Activated CD4-positive, alpha-beta T cell treated with anti-CD3 and anti-CD28 coated beads, Interleukin-2, Interleukin-4, amounts not matched to agents 100 ng/mL and 50 ng/mL, durations not matched to agents 16 hours and 8 hours (primary cell): ENCODE data around the gene COL18A1.
"Not testable (repeated sequence)": the region's sequence is repeated elsewhere in the genome, so short reads cannot be mapped to it uniquely, and the experiment has no call there.

Source experiments
- DNase-seq: peaks from one replicate; pipeline ENCODE4 v3.0.0-alpha.2; 2020; ENCODE audit warnings: low spot score

Gene COL18A1

DNA sequence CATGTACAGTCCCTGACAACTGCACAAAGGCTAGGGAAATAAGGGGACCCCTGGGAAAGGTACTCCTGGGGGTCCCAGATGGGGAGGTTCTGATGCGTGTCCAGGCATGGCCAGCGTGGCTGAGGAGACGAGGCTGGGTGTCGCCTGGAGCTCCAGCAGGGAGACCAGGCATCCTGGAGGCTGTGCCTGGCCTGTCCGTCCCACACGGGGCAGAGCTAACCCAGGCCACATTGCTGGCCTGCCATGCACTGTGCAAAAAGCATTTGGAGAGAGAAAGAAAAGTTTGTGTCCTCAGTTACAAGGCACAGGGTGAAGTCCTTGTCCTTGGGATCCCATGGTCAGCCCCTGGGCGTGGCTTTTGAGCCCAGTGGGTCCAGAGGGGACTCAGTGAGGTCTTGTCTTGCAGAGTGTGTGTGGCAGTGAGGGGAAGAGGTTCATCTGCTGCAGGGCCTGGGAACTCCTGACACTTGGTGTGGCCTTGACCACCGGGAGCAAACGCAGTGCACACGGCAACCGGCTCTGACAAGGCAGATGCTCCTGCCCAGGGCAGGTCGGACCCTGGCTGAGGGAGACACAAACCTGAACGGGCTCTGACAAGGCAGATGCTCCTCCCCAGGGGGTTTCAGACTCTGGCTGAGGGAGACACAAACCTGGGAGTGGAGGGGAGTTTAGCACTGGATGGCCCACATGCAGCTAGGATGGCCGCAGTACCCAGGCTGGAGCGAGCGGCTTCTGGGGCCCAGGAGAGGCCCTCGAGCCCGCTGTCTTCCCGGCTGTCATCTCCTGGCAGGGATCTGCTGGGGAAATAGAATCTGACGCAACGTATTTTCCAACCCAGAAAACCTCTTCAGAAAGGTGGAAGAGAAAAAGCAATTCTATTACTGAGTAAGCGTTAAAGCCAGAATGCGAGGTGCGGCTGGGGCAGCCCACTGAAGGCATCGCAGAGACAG is 37.3 kb upstream of the COL18A1 start:
- no peak for DNase-seq

DNA sequence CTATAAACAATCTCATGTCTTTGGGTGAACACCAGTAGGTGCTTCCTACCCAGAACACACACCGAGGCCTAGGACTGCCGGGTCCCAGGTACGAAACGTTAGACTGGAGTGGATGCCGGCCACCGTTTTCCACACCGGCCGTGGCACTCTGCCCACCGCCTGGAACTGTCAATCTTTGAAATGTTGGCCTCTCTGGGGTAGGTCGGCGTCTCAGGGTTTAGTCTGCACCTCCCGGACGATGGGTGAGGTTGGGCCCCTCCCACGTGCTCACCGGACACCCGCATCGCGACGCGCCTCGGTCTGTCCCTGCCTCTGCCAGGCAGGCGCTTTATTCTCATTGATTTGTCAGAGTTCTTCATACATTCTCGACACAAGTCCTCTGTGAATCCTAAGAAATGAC is 35.9 kb upstream of the COL18A1 start:
- DNase-seq = not testable (repeated sequence)

DNA sequence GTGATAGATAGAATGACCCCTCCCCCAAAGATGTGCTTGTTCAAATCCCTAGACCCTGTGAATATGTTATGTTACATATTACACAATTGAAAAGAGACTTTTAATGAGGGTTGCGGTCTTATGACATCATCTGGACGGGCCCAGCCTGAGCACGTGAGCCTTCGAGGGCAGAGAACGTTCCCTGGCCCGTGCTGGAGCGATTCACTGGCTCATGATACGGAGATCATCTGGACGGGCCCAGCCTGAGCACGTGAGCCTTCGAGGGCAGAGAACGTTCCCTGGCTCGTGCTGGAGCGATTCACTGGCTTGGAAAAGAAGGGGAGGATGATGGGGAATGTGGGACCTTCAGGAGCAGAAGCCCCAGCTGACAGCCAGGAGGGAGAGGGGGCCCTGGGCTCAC is 34.4 kb upstream of the COL18A1 start:
- no peak for DNase-seq

DNA sequence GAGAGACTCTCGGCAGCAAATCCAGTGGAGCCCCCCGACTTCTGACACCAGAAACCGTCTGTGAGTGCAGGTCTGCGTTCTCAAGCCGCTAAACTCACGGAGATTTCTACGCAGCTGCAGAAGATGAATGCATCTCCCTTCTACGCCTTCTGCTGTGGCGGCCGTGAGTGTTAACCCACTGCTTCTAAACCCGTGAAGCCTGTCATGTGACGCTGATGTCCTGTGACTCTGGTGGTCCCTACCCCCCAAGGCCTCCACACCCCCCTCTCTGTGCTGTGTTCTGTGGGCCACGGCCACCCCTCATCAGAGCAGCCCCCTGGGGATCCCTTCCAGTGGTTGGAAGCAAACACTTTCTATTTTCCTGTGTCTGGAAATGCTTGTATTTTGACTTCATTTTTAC is 33.9 kb upstream of the COL18A1 start:
- no peak for DNase-seq

DNA sequence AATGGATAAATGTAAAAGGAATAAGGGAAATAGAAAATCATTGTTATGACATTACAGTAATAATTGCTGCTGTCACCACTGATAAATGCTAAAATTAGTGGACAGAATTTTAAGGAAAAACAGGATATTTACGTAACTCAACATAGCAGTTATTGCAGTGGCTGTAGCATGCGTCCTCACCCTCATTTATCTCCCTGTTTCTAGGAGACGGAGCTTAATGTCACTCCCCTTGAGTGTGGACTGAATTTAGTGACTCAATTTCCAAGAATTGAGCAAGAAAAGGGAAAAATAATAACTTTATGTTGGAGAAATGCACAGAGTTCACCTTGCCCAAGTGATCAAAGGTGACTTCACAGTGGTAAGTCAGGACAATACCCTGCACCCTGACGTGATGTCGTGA is 33.3 kb upstream of the COL18A1 start:
- no peak for DNase-seq

DNA sequence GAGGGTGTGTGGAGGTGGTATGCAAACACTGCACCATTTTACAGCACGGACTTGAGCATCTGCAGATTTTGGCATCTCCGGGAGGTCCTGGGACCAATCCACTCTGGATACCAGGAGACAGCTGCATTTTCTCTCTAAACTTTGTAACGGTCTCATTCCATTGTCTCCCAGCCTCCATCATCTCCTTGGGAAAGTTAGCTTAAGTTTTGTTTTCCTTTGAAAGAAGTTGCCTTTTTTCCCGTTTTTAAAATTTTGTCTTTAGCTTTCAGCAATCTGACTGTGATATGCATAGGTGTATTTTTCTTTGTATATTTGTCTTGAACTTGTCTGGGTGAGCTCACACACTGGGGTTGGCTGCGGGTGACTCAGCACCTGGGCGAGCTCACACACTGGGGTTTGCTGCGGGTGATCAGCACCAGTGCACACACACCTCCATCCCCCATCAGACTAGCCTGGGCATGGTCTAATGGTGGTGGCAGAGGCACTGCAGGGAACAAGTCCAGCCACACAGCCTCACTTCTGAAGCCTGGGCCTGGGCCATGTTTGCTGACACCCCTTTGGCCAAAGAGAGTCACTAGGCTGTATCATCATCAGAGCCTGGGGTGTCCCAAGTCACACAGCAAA is 32.1 kb upstream of the COL18A1 start:
- no peak for DNase-seq

DNA sequence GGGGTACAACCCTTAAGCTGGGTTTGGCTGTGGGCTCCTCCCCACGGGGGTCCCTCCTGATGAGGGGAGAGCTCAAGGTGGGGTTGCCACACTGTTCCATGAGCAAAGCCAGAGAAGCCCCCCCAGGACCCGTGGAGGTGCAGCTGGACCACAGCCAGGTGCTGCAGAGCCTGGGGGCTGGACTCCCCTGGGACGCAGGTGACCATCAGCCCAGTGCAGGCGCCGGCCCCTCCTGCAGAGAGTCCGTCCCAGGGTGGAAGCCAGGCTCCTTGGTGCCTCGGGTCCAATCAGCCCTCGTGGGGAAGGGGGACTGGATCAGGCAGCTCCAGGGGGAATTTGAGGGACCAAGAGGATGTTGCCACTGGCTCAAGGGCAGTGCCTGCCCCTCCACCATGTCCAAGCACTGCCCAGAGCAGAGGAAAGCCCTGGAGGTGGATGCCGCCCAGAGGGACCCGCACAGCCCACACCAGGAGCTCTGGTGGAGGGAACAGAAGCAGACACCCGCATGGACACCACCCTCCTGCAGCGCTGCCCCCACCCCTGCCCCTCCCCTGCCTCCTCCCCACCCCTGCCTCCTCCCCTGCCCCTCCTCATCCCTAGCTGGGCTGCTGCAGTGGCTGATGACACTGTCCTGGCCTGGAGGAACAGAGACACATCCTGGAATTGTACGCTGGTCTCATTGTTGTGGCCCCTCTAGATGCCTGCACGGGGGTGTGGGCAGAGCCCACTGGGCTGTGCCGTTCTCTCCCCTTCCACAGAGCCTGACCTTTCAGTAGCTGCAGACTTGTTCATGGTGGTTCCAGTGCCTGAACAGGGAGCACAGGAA is 30.8 kb upstream of the COL18A1 start:
- DNase-seq = no peak

DNA sequence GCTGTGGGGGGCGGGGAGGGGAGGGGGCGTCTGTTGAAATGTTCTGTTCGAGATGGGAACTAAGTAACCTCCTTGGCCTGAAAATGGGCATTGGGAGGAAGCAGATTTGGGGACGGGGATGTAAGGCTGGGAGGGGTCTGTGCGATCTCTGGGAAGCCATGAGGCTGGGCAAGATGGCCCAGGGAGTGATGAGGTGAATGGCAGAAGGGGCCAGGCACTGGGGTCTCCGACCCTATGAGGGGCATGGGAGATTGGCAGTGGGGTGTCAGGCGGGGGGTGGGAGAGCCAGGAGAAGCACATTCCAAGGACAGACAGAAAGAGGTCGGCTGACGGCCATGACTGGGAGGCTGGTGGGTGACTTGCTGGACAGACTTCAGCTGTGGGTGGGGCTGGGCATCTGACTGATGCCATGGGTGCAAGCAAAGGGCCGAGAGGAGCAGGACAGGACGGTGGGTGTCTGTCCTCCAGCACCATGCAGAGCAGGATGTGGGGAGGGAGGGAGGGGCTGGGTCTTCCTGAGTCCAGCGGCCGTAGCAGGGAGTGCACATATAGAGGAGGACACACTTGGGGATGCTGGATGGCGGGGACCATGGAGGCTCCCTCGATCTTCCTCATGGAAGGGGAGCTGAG is 30.0 kb upstream of the COL18A1 start:
- DNase-seq = no peak

DNA sequence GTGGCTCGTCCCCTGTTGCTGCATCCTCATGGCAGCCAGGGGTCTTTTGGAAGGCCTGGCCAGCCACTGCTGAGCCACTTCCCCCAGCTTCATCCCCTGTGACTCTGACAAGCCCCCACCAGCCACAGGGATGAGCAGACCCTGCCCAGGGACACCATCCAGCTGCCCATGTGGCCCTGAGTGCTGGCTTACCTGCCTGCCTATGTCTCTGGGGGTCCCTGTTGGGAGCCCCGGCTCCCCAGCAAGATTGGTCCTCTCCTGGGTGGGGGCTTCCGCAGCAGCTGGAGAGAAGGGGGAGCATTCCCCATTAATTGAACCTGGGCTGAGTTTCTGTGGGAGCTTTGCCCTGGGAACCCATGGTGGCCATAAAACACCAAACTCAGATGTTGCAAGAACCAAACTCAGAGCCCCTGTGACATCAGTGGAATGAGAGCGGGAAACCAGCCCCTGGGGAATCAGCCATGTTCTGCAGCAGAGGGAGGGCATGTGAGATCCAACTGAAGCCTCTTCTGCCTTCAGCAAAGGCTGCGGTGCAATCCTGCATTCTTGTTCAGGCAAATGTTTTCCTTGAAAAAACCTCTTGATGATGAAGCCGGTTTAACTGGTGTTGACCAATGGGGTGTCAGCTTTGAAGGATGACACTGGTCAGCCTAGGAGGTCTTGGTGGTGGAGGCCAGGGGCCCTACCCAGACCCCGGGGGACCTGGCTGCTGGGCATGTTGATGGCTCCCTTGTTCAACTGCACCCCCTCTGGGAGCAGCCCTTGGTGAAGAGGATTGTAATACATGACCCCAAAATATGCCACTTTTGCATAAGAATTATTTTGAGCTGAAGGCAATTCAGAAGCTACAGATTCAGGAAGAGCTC is 28.3 kb upstream of the COL18A1 start:
- DNase-seq = no peak

DNA sequence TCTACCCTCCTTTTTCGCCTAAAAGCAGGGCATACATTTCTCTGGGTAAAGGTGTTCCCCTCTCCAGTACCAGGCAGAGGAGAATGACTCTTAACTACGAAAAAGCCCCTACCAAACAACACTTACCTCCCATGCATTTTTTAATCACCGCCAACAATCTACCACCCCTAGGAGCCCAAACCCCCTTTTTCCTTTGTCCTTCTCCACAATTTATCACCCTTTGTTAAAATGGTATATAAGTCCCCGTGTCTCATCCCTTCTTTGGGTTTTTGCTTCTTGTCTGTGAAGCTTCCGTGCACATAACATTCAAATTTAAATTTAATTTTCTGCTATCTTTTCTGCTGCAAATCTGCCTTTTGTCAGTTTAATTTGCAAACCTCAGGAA is 27.6 kb upstream of the COL18A1 start:
- no peak for DNase-seq

DNA sequence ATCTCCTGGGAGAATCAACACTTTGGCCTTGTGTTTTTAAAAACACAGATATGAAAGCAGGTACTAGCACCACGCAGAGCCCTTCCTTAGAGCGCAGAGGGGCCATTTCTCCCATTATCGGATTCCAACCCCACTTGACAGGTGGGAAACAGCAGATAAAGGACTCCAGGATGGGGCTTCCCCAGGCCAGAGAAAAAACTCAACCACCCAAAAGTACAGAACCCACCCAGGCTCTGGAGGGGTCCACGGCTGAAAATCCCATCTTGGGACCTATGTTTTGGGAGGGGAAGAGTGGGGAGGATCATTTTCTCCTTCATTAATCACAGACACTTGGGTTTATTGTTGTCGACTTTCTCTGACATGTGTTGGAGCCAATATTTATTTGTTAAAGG is 27.1 kb upstream of the COL18A1 start:
- no peak for DNase-seq

DNA sequence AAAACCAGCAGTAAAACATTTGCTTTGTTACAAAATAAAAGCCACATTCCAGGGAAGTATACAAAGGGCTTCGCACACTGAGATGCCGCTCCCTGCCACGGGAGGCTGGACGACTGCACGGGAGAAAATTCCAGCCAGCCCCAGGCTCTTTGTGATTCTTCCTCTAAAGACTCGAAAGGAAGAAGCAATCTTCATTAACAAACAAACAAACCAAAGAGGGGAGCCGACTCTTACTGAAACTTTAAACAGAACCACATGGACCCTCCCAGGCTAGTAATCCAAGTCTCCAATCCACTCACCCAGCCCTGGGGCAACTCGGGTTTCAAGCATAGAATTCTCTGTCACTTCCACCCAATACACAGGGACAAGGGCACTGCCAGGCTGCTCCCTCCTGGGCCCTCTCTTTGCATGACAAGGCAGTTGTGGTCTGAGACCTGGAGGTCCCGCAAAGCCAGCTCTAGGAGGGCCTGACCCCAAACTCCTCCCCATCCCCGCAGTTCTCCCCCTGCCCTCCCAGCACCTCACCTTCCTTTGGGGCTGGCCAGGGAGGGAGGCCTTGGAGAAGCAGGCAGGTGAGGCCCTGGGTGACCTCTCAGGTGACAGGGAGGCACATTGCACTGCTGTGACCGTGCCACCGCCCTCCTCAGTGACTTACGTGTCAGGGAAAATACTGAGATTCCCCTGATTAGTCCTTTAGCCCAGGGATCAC is 26.6 kb upstream of the COL18A1 start:
- DNase-seq = no peak

DNA sequence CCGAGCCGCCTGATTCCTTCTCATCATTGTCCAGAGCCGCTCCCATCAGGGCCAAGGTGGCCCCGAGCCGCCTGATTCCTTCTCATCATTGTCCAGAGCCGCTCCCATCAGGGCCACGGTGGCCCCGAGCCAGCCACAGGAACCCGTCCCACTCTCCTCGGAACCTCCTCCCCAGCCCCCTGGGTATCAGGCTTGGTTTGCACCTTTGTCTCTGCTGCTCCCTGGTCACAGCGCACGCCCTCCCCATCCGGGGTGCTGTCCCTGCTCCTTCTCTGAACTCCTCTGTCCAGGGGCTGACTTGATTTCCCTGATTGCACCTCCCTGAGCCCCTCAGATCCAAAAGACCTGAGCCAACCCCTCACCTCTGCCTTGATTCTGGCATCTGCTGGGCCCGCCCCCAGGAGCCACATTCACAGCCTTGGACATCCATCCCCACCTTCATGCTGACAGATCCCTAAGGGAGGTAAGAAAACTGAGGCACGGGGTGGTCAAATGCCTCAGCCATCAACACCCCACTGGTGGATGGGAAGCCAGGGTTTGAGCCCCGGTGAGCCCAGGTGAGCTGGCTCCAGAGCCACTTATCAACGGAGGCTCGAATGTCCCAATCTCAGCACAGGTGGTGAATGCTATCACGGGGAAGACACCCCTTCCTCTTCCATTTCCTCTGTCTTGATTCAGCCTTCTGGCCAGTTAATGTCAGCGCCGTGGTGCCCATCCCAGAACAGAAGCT is 25.6 kb upstream of the COL18A1 start:
- no peak for DNase-seq

DNA sequence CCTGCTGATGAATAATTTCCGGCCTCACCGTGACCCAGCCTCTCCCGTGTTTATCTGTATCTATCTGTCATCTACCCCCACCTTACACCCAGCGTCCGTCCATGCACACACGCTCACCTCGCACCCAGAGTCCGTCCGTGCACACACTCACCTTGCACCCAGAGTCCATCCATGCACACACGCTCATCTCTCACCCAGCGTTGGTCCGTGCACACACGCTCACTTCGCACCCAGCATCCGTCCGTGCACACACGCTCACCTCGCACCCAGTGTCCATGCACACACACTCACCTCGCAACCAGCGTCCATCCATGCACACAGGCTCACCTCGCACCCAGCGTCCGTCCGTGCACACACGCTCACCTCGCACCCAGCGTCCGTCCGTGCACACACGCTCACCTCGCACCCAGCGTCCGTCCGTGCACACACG is 25.0 kb upstream of the COL18A1 start:
- no peak for DNase-seq

DNA sequence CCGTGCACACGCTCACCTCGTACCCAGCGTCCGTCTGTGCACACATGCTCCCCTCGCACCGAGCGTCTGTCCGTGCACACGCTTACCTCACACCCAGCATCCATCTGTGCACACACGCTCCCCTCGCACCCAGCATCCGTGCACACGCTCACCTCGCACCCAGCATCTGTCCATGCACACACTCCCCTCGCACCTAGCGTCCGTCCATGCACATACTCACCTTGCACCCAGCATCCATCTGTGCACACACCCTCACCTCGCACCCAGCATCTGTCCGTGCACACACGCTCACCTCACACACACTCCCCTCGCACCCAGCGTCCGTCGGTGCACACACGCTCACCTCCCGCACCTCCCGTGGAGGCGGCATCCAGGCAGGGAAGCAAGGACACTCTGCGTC is 24.4 kb upstream of the COL18A1 start:
- DNase-seq = no peak

DNA sequence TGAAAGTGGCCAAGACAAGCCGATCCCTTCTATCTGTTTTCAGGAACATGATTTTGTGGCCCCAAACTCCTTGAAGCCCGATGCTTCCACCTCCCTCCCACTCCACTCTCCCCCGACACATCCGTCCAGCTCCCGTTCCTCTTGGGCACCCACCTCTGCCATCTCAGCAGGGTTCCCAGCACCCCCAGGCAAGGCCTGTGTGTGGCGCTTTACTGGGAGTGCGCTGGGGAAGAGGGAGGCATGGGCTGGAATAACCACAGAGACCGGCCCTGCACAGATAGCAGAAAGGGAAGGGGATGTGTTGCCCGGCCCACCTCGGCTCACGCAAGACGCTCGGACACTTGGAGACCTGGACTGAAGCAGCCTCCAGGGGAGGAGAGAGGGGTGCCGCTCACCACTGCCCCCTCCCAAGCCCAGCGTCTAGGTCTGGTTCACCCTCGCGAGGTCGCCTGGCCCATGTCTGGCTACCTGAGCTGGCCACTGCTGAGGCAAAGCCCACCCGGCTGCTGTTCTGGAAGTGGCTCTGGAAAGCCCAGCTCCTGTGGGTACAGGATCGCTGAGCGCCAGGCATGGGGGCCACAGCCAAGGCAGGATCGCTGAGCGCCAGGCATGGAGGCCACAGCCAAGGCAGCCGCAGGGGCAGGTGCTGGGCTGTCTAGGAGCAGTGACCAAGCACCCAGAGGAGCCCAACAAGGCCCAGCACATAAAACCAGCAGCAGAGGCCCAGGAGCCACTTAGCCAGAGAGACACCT is 23.8 kb upstream of the COL18A1 start:
- DNase-seq = no peak

DNA sequence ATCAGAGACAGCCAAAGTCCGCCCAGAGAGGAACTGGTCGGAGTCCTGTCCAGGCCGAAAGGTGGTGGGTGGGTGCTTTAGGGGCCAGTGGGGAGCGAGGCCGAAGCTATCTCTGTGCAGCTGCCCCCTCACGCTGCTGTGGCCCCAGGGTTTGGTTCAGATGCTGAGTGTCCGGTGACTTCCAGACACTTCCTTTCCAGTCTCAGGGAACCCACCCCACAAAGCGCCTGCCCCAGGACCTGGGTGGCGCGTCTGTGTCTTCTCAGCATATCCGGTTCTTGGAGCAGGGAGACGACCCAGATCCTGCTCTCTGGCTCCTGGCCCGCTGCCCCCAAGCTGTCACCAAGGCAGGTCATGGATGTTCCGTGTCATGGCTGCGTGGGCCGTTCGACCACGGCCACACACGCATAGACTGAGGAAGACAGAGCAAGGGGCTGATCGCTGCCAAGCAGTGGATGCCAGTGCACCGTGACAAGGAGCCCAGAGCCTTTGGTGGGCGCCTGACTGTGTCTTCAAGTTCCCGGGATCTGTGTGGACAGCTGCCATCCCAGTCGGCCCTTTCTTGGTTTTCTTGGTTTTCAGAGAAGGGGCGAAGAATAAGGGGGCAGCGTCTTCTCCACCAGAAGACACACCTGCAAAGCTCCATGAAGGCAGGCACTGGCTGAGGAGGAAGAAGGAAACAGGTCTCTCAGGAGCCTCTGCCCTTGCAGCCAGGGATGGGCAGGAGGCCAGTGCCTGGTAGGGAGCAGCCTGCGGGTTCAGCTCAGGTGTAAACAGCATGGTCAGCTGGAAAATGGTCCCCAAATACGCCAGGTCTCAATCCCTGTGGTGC is 22.9 kb upstream of the COL18A1 start:
- no peak for DNase-seq

DNA sequence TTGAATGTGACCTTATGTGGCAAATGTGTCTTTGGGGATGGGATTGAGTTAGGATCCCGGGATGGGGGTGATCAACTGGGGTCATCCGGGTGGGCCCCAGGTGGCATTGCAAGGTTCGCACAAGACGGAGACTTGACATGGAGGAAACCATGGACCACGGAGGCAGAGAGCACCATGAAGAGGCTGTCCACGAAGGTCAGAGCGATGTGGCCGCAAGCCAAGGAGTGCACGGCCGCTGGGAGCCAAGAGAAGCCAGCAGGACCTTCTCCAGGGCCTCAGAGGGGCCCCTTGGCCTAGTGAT is 22.3 kb upstream of the COL18A1 start:
- DNase-seq = no peak
